Mesenchymal stem cell (in vitro differentiated cells and primary cell): ENCODE data around the gene PEMT.
A peak's percentile ranks its signal among the peaks of the same experiment; 100 is the strongest.

Experiments
- DNase-seq: peaks from one replicate; pipeline ENCODE4 v3.0.0-alpha.2; 2013
- H2AFZ ChIP-seq: one replicate; pipeline ENCODE4 v1.6.1; 2013; ENCODE audit warnings: low read depth, mild to moderate bottlenecking, control low read depth, inconsistent platforms, low read length, moderate library complexity
- H2AK5ac ChIP-seq: 2 replicates; pipeline ENCODE4 v1.6.1; 2013; ENCODE audit warnings: low read length, moderate library complexity, mild to moderate bottlenecking, inconsistent platforms; ENCODE audit not compliant: severe bottlenecking
- H2BK120ac ChIP-seq: one replicate; pipeline ENCODE4 v1.6.1; 2013; ENCODE audit warnings: low read depth, mild to moderate bottlenecking, inconsistent platforms, low read length, moderate library complexity
- H2BK12ac ChIP-seq, 2 experiments: one replicate each; pipeline ENCODE4 v1.6.1; 2013; ENCODE audit warnings: inconsistent platforms in 2 of 2, low read length in 2 of 2, mild to moderate bottlenecking in 2 of 2, moderate library complexity in 2 of 2, control low read depth in 1 of 2
- H2BK15ac ChIP-seq: one replicate; pipeline ENCODE4 v1.6.1; 2013; ENCODE audit warnings: mild to moderate bottlenecking, low read depth, inconsistent platforms; ENCODE audit not compliant: poor library complexity, severe bottlenecking
- H2BK5ac ChIP-seq: 2 replicates; pipeline ENCODE4 v1.6.1; 2013; ENCODE audit warnings: low read depth, mild to moderate bottlenecking, low read length, control low read depth, inconsistent platforms; ENCODE audit not compliant: poor library complexity, severe bottlenecking
- H3K14ac ChIP-seq, 2 experiments: one replicate each; pipeline ENCODE4 v1.6.1; 2013; ENCODE audit warnings: inconsistent platforms in 2 of 2, low read length in 2 of 2, control low read depth in 1 of 2, mild to moderate bottlenecking in 1 of 2, moderate library complexity in 1 of 2
- H3K18ac ChIP-seq, 2 experiments: one replicate each; pipeline ENCODE4 v1.6.1; 2013; ENCODE audit warnings: inconsistent platforms in 2 of 2, low read length in 2 of 2, control low read depth in 1 of 2, low read depth in 1 of 2, mild to moderate bottlenecking in 1 of 2
- H3K23ac ChIP-seq, 2 experiments: one replicate each; pipeline ENCODE4 v1.6.1; 2013; ENCODE audit warnings: inconsistent platforms in 2 of 2, low read length in 2 of 2, mild to moderate bottlenecking in 2 of 2, moderate library complexity in 2 of 2, control low read depth in 1 of 2
- H3K27ac ChIP-seq: 2 replicates; pipeline ENCODE4 v1.5.1; 2013; ENCODE audit warnings: mild to moderate bottlenecking, moderate library complexity, low read length, control low read depth, inconsistent platforms; ENCODE audit not compliant: poor library complexity, severe bottlenecking
- H3K27me3 ChIP-seq, 2 experiments: 2 replicates each; pipeline versions ENCODE4 v1.6.1 to v1.7.0; 2013; ENCODE audit warnings: low read length in 2 of 2, mild to moderate bottlenecking in 2 of 2, moderate library complexity in 2 of 2, control low read depth in 1 of 2, inconsistent platforms in 1 of 2; ENCODE audit not compliant: control insufficient read depth in 1 of 2, insufficient read depth in 1 of 2
- H3K36me3 ChIP-seq, 2 experiments: 2 replicates each; pipeline versions ENCODE4 v1.6.1 to v1.7.0; 2013; ENCODE audit warnings: low read length in 2 of 2, control low read depth in 1 of 2, inconsistent platforms in 1 of 2, low read depth in 1 of 2, mild to moderate bottlenecking in 1 of 2; ENCODE audit not compliant: insufficient read depth in 2 of 2, control insufficient read depth in 1 of 2
- H3K4ac ChIP-seq, 2 experiments: one replicate each; pipeline ENCODE4 v1.6.1; 2013; ENCODE audit warnings: inconsistent platforms in 2 of 2, low read length in 2 of 2, mild to moderate bottlenecking in 2 of 2, moderate library complexity in 2 of 2, control low read depth in 1 of 2, low read depth in 1 of 2
- H3K4me1 ChIP-seq: 2 replicates; pipeline ENCODE4 v1.6.1; 2013; ENCODE audit warnings: low read depth, low read length, control low read depth; ENCODE audit not compliant: control insufficient read depth, insufficient read depth
- H3K4me2 ChIP-seq: 2 replicates; pipeline ENCODE4 v1.6.1; 2013; ENCODE audit warnings: low read length, mild to moderate bottlenecking, inconsistent platforms; ENCODE audit not compliant: poor library complexity, severe bottlenecking
- H3K4me3 ChIP-seq, 2 experiments: 2 replicates each; pipeline versions ENCODE4 v1.5.1 to v1.7.0; 2013; ENCODE audit warnings: low read length in 2 of 2, mild to moderate bottlenecking in 2 of 2, control low read depth in 1 of 2, low read depth in 1 of 2; ENCODE audit not compliant: insufficient read depth in 1 of 2
- H3K79me1 ChIP-seq: replicated peaks from 2 replicates; pipeline ENCODE4 v1.6.1; 2013; ENCODE audit warnings: mild to moderate bottlenecking, control low read depth, low read length, inconsistent platforms; ENCODE audit not compliant: poor library complexity, severe bottlenecking
- H3K9ac ChIP-seq: 2 replicates; pipeline ENCODE4 v1.7.0; 2013; ENCODE audit warnings: mild to moderate bottlenecking, low read length, moderate library complexity
- H3K9me3 ChIP-seq: 2 replicates; pipeline ENCODE4 v1.7.0; 2013; ENCODE audit warnings: mild to moderate bottlenecking, low read length; ENCODE audit not compliant: control insufficient read depth
- H4K8ac ChIP-seq: one replicate; pipeline ENCODE4 v1.6.1; 2013; ENCODE audit warnings: inconsistent platforms, mild to moderate bottlenecking, low read length, moderate library complexity
- H4K91ac ChIP-seq: one replicate; pipeline ENCODE4 v1.6.1; 2013; ENCODE audit warnings: mild to moderate bottlenecking, low read length, inconsistent platforms
- WGBS: methylation state at CpG from one replicate; pipeline ENCODE4 v1.1.7; 2013; ENCODE audit warnings: mixed read lengths; 5-methylcytosine and 5-hydroxymethylcytosine counted together

PEMT gene

DNA sequence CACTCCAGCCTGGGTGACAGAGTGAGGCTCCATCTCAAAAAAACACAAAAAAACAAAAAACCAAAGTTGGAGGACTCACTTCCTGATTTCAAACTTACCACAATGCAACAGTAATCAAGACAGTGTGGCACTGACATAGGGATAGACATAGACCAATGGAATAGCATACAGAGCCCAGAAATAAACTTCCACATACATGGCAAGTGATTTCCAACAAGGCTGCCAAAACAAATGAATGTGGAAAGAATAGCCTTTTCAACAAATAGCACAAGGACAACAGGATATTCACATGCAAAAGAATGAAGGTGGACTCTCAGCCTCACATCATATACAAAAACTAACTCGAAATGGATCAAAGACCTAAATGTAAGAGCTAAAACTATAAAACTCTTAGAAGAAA lies 58.5 kb downstream of the PEMT start:
- Histone ChIP-seq H3K4me2 (no peak overlapping the region), H2BK120ac (no peak overlapping the region), H3K79me1 (peaks cover 2% of the 10 kb centered on the region), H3K4me3 (no peak overlapping the region), H3K36me3 (peaks cover 0 to 3% of the 10 kb centered on the region in 2 experiments), H3K4me1 (peaks cover 8% of the 10 kb centered on the region), H2AK5ac (no peak overlapping the region), H3K9ac (no peak overlapping the region), H3K27me3 (no peaks in the 10 kb centered on the region), H4K8ac (no peak overlapping the region), H3K9me3 (no peaks in the 10 kb centered on the region), H2BK15ac (no peak overlapping the region), H2BK12ac (no peak overlapping the region), H2AFZ (no peak overlapping the region), H3K27ac (no peak overlapping the region), H3K18ac (no peak overlapping the region), H2BK5ac (no peak overlapping the region), H3K4ac (no peak overlapping the region), H4K91ac (no peak overlapping the region), H3K14ac (no peak overlapping the region), H3K23ac (no peak overlapping the region)
- WGBS: 100% methylated on average over 1 of the region's 1 CpG
- no peak for DNase-seq

DNA sequence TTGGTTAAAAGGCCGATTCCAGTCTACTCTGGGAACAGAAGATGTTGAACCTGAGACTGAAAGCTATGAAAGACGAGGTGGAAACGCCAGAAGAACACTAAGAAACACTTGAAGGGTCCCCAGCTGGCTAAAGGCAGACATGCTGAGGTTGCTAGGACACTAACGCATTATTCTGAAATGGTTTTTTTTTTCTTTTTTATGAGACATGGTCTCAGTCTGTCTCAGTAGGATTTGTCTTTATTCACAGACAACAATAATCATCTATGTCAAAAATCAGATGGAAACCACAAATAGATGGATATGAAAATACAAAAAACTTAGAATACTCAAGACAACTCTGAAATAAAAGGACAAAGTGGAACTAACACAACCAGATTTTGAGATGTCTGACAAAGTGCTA lies 60.4 kb downstream of the PEMT start:
- Histone ChIP-seq H3K4me2 (no peak overlapping the region), H3K14ac (no peak overlapping the region), H2AFZ (no peak overlapping the region), H2BK5ac (no peak overlapping the region), H3K23ac (no peak overlapping the region), H3K4me1 (no peaks in the 10 kb centered on the region), H3K79me1 (peaks cover 2% of the 10 kb centered on the region), H3K27me3 (no peaks in the 10 kb centered on the region), H2BK12ac (no peak overlapping the region), H3K4ac (no peak overlapping the region), H2BK120ac (no peak overlapping the region), H2AK5ac (no peak overlapping the region), H3K9me3 (no peaks in the 10 kb centered on the region), H3K9ac (no peak overlapping the region), H3K36me3 (no peaks in the 10 kb centered on the region), H3K4me3 (no peak overlapping the region), H4K91ac (no peak overlapping the region), H2BK15ac (no peak overlapping the region), H3K27ac (no peak overlapping the region), H3K18ac (no peak overlapping the region), H4K8ac (no peak overlapping the region)
- DNase-seq: no peak
- WGBS: 79% methylated on average over 3 of the region's 4 CpGs

DNA sequence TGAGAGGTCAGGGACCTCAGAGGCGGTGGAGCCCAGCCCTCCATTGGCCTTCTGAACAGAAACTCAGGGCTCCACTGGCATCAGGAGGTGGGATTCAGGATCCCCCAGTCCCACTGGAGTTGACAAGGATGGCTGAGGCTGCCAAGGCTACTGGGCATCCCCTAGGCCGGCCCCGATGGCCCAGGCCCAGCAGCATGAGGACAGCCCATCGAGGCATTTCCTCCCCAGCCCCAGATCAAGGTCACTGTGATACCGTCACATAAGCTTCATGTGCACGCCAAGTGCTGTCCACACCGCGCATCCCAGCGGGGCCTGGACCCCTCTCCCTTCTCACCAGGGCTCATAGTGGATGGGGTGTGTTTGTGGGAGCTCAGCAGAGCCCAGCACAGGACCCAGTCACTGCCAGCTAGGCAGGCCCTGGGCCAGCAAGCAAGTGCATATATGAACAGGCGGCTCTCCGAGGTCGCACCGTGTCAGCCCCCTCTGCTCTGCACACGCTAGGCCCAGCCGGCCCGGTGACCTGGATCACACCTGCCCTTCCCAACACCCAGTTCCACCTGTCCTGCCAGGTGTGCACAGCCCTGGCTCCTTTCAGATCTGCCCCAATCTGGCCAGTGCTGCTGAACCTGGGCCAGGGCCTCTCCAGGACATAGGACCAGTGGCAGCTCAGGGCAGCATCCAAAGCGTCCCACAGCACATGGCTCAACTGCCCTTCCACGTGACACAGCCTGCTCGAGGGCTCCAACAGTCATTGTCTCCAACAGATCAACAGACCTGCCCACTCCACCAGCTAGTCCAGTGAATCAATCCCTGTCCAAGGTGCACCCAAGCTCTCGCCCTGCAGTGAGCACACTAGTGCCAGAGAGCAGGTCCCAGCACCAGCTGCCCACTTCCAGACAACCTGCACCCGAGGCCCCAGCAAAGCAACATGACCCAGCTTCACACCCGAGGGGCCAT lies 62.5 kb downstream of the PEMT start:
- no peak overlapping the region for H3K9ac ChIP-seq
- H3K23ac ChIP-seq: no peak overlapping the region
- H3K14ac ChIP-seq: no peak overlapping the region
- no peak overlapping the region for H2AFZ ChIP-seq
- DNase-seq: no peak
- H3K79me1 ChIP-seq: peaks cover 2% of the 10 kb centered on the region
- H2BK15ac ChIP-seq: no peak overlapping the region
- no peak overlapping the region for H3K27ac ChIP-seq
- H3K36me3 ChIP-seq: no peaks in the 10 kb centered on the region
- H3K4ac ChIP-seq: no peak overlapping the region
- no peaks in the 10 kb centered on the region for H3K27me3 ChIP-seq
- 89% methylated on average over 21 of the region's 22 CpGs for WGBS
- H2AK5ac ChIP-seq: no peak overlapping the region
- H2BK12ac ChIP-seq: no peak overlapping the region
- H2BK5ac ChIP-seq: no peak overlapping the region
- H3K4me3 ChIP-seq: no peak overlapping the region
- H3K18ac ChIP-seq: no peak overlapping the region
- no peak overlapping the region for H2BK120ac ChIP-seq
- no peak overlapping the region for H3K4me2 ChIP-seq
- no peak overlapping the region for H4K91ac ChIP-seq
- no peak overlapping the region for H4K8ac ChIP-seq
- no peaks in the 10 kb centered on the region for H3K9me3 ChIP-seq
- no peaks in the 10 kb centered on the region for H3K4me1 ChIP-seq

DNA sequence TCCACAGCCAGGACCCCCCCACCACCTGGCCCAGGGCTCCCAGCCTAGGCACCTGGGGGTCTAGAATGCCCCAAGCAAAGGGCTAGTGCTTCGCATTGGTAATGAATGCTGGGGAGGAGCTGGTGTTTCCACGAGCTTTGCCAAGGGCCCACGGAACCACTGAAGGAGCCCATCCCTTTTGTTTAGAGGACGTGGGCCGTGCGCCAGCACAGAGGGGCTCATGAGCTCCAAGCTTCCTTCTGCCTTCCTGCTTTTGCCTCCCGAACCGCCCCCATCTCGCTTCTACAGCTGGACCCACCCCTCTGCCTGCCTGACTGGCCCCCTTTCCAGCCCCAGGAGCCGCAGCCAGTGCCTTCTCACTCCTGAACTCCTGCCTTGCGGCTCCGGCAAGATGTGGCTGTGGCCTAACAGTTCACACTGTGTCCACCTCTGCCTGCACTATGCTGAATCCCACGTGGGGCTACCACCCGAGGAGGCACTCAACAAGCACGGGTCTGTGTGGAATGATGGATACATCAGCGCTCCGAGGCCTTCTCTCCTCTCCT lies 63.5 kb downstream of the PEMT start:
- Histone ChIP-seq H3K14ac (peak overlapping the region in 1 of 2 experiments; percentile 49), H3K9ac (no peak overlapping the region), H3K27me3 (no peaks in the 10 kb centered on the region), H3K4me3 (no peak overlapping the region), H4K91ac (no peak overlapping the region), H3K4me2 (no peak overlapping the region), H2AK5ac (no peak overlapping the region), H2BK12ac (no peak overlapping the region), H2BK120ac (no peak overlapping the region), H2BK5ac (no peak overlapping the region), H3K4me1 (peaks cover 6% of the 10 kb centered on the region), H2AFZ (no peak overlapping the region), H3K23ac (no peak overlapping the region), H3K18ac (no peak overlapping the region), H3K27ac (no peak overlapping the region), H3K79me1 (peaks cover 2% of the 10 kb centered on the region), H4K8ac (no peak overlapping the region), H3K36me3 (no peaks in the 10 kb centered on the region), H2BK15ac (no peak overlapping the region), H3K4ac (no peak overlapping the region), H3K9me3 (no peaks in the 10 kb centered on the region)
- no peak for DNase-seq
- WGBS: 94% methylated on average over 17 of the region's 17 CpGs
